ENCODE measurements around the gene TMEM163.

GRCh38 chr2:134636714-134637113 is 82.1 kb downstream of the TMEM163 start:
- no peak for TF ChIP-seq POLR2A (IDR thresholded peaks at IDR 0.05)
- TF ChIP-seq CTCF (IDR thresholded peaks at IDR 0.05): no peak

Measured in body of pancreas (tissue), 4 donors.